Neuronal stem cell (in vitro differentiated cells): ENCODE results near the gene LTBP2.

ENCODE experiments used
- DNase-seq: peaks from one replicate; pipeline ENCODE4 v3.0.0-alpha.2; 2013; ENCODE audit warnings: low spot score
- H2AFZ ChIP-seq: one replicate; pipeline ENCODE4 v1.6.1; 2013; ENCODE audit warnings: mild to moderate bottlenecking, low read length, inconsistent platforms
- H2AK5ac ChIP-seq: 2 replicates; pipeline ENCODE4 v1.6.1; 2013; ENCODE audit warnings: low read depth, mild to moderate bottlenecking, inconsistent platforms, low read length, moderate library complexity, mixed read lengths
- H2BK120ac ChIP-seq: 2 replicates; pipeline ENCODE4 v1.6.1; 2013; ENCODE audit warnings: low read depth, mild to moderate bottlenecking, inconsistent platforms, low read length, moderate library complexity, mixed read lengths
- H2BK12ac ChIP-seq: one replicate; pipeline ENCODE4 v1.6.1; 2013; ENCODE audit warnings: low read length, inconsistent platforms
- H2BK15ac ChIP-seq: 2 replicates; pipeline ENCODE4 v1.6.1; 2013; ENCODE audit warnings: mild to moderate bottlenecking, low read length, inconsistent platforms, mixed read lengths
- H2BK5ac ChIP-seq: one replicate; pipeline ENCODE4 v1.6.1; 2013; ENCODE audit warnings: inconsistent platforms, mild to moderate bottlenecking, low read length, moderate library complexity
- H3K14ac ChIP-seq: one replicate; pipeline ENCODE4 v1.6.1; 2013; ENCODE audit warnings: low read length, inconsistent platforms
- H3K18ac ChIP-seq: 2 replicates; pipeline ENCODE4 v1.6.1; 2013; ENCODE audit warnings: low read length, inconsistent platforms
- H3K23ac ChIP-seq: 2 replicates; pipeline ENCODE4 v1.6.1; 2013; ENCODE audit warnings: low read depth, mild to moderate bottlenecking, mixed read lengths, low read length, inconsistent platforms; ENCODE audit not compliant: poor library complexity
- H3K27ac ChIP-seq: replicated peaks from 3 replicates; pipeline ENCODE4 v1.5.1; 2013; ENCODE audit warnings: low read length, inconsistent platforms
- H3K27me3 ChIP-seq, 3 experiments: 2 replicates each; pipeline ENCODE4 v1.6.1; 2013; ENCODE audit warnings: low read length in 3 of 3, mild to moderate bottlenecking in 2 of 3, inconsistent platforms in 1 of 3, low read depth in 1 of 3, mixed read lengths in 1 of 3, moderate library complexity in 1 of 3; ENCODE audit not compliant: control insufficient read depth in 3 of 3, insufficient read depth in 3 of 3
- H3K36me3 ChIP-seq, 2 donors: replicated peaks in 1 of 2; 2 replicates each; pipeline ENCODE4 v1.6.1; 2013; ENCODE audit warnings: low read length in 2 of 2; ENCODE audit not compliant: control insufficient read depth in 2 of 2, insufficient read depth in 2 of 2
- H3K4ac ChIP-seq: 2 replicates; pipeline ENCODE4 v1.6.1; 2013; ENCODE audit warnings: inconsistent platforms, mild to moderate bottlenecking, low read length, moderate library complexity
- H3K4me1 ChIP-seq, 2 donors: 1 replicate in 1 of 2; 2 replicates in 1 of 2; pipeline ENCODE4 v1.6.1; 2013; ENCODE audit warnings: low read length in 2 of 2, low read depth in 1 of 2; ENCODE audit not compliant: control insufficient read depth in 2 of 2, insufficient read depth in 1 of 2
- H3K4me2 ChIP-seq: one replicate; pipeline ENCODE4 v1.6.1; 2013; ENCODE audit warnings: mild to moderate bottlenecking, low read length, inconsistent platforms; ENCODE audit not compliant: insufficient read depth, poor library complexity, severe bottlenecking
- H3K4me3 ChIP-seq, 2 donors: 2 replicates each; pipeline ENCODE4 v1.5.1; 2013; ENCODE audit warnings: low read length in 2 of 2, mild to moderate bottlenecking in 2 of 2, inconsistent platforms in 1 of 2, moderate library complexity in 1 of 2
- H3K79me1 ChIP-seq: one replicate; pipeline ENCODE4 v1.6.1; 2013; ENCODE audit warnings: low read depth, mild to moderate bottlenecking, inconsistent platforms, low read length, moderate library complexity
- H3K9ac ChIP-seq: one replicate; pipeline ENCODE4 v1.6.1; 2013; ENCODE audit warnings: mild to moderate bottlenecking, low read depth, low read length, inconsistent platforms; ENCODE audit not compliant: poor library complexity
- H3K9me3 ChIP-seq, 2 donors: replicated peaks in 1 of 2; 2 replicates each; pipeline versions ENCODE3 to v1.6.1; 2013; ENCODE audit warnings: low read length in 2 of 2, mild to moderate bottlenecking in 2 of 2, inconsistent platforms in 1 of 2, low read depth in 1 of 2, mixed read lengths in 1 of 2, moderate library complexity in 1 of 2; ENCODE audit not compliant: control insufficient read depth in 2 of 2, insufficient read depth in 1 of 2
- H4K8ac ChIP-seq: one replicate; pipeline ENCODE4 v1.6.1; 2013; ENCODE audit warnings: low read depth, mild to moderate bottlenecking, inconsistent platforms, low read length, moderate library complexity
- H4K91ac ChIP-seq: one replicate; pipeline ENCODE4 v1.6.1; 2013; ENCODE audit warnings: low read length, low read depth, mild to moderate bottlenecking, inconsistent platforms; ENCODE audit not compliant: poor library complexity
- WGBS, 2 donors: extraction: QIAGEN DNeasy Blood & Tissue Kit; methylation state at CpG; one replicate each; pipeline ENCODE4 v1.1.7; 2013; ENCODE audit warnings: missing lambda C conversion rate in 2 of 2, mixed read lengths in 1 of 2; ENCODE audit not compliant: insufficient read length in 2 of 2, insufficient replicate concordance in 1 of 2; ENCODE audit errors: extremely low coverage in 2 of 2; 5-methylcytosine and 5-hydroxymethylcytosine counted together

Gene LTBP2

GRCh38 chr14:74634481-74634880 is 22.4 kb upstream of the LTBP2 start:
- Histone ChIP-seq H3K27me3 (peaks cover 0 to 26% (median 0%) of the 10 kb centered on the region in 3 experiments), H3K36me3 (no peaks in the 10 kb centered on the region), H2BK120ac (no peak overlapping the region), H3K9me3 (no peaks in the 10 kb centered on the region), H2BK12ac (no peak overlapping the region), H2AFZ (no peak overlapping the region), H3K9ac (no peak overlapping the region), H3K4me1 (peaks cover 7 to 36% of the 10 kb centered on the region in 2 donors), H3K4ac (no peak overlapping the region), H4K91ac (no peak overlapping the region), H2AK5ac (peak overlapping the region; percentile 47), H3K4me3 (no peak overlapping the region), H2BK15ac (no peak overlapping the region), H2BK5ac (no peak overlapping the region), H3K23ac (no peak overlapping the region), H3K27ac (no peak overlapping the region), H3K79me1 (no peaks in the 10 kb centered on the region), H3K14ac (no peak overlapping the region), H4K8ac (no peak overlapping the region), H3K4me2 (no peak overlapping the region), H3K18ac (peak overlapping the region; percentile 7)
- WGBS, 2 donors: no CpG with 5 or more reads among the region's 1 CpG
- no peak for DNase-seq

GRCh38 chr14:74630881-74631690 is 19.0 kb upstream of the LTBP2 start:
- Histone ChIP-seq H3K4me2 (no peak overlapping the region), H3K14ac (no peak overlapping the region), H3K27ac (no peak overlapping the region), H3K4ac (no peak overlapping the region), H2BK15ac (peak overlapping the region; percentile 20), H4K8ac (no peak overlapping the region), H4K91ac (no peak overlapping the region), H2BK5ac (peak overlapping the region; percentile 35), H2BK12ac (no peak overlapping the region), H3K4me3 (no peak overlapping the region), H3K4me1 (peaks cover 3 to 23% of the 10 kb centered on the region in 2 donors), H2AFZ (peak overlapping the region; percentile 24), H2AK5ac (peak overlapping the region; percentile 53), H3K9ac (no peak overlapping the region), H2BK120ac (peak overlapping the region; percentile 72), H3K23ac (peak overlapping the region; percentile 6), H3K9me3 (no peaks in the 10 kb centered on the region), H3K18ac (peak overlapping the region; percentile 38), H3K36me3 (no peaks in the 10 kb centered on the region), H3K27me3 (peaks cover 0 to 24% (median 0%) of the 10 kb centered on the region in 3 experiments), H3K79me1 (no peaks in the 10 kb centered on the region)
- WGBS, 2 donors: no CpG with 5 or more reads among the region's 15 CpGs
- DNase-seq: no peak

- H3K18ac ChIP-seq: no peak overlapping the region
- WGBS, 2 donors: no CpG with 5 or more reads among the region's 5 CpGs
- no peaks in the 10 kb centered on the region for H3K9me3 ChIP-seq
- no peak overlapping the region for H3K4ac ChIP-seq
- no peak overlapping the region for H3K9ac ChIP-seq
- H3K79me1 ChIP-seq: no peaks in the 10 kb centered on the region
- H2BK15ac ChIP-seq: no peak overlapping the region
- H2BK12ac ChIP-seq: no peak overlapping the region
- H2BK120ac ChIP-seq: no peak overlapping the region
- H3K36me3 ChIP-seq: no peaks in the 10 kb centered on the region
- H2AK5ac ChIP-seq: no peak overlapping the region
- no peak overlapping the region for H2AFZ ChIP-seq
- no peak overlapping the region for H2BK5ac ChIP-seq
- no peak overlapping the region for H3K27ac ChIP-seq
- peaks cover 0 to 16% of the 10 kb centered on the region in 2 donors for H3K4me1 ChIP-seq
- no peak overlapping the region for H3K23ac ChIP-seq
- H4K91ac ChIP-seq: no peak overlapping the region
- H3K14ac ChIP-seq: no peak overlapping the region
- no peak overlapping the region for H3K4me3 ChIP-seq
- H3K27me3 ChIP-seq: peaks cover 0 to 26% (median 0%) of the 10 kb centered on the region in 3 experiments
- H4K8ac ChIP-seq: no peak overlapping the region
- no peak overlapping the region for H3K4me2 ChIP-seq
- no peak for DNase-seq
Measured at GRCh38 chr14:74628418-74628817, 16.4 kb upstream of the LTBP2 start.

- Histone ChIP-seq H3K4me1 (peaks cover 0 to 12% of the 10 kb centered on the region in 2 donors), H3K18ac (no peak overlapping the region), H2BK12ac (no peak overlapping the region), H3K4ac (no peak overlapping the region), H2BK120ac (no peak overlapping the region), H3K79me1 (no peaks in the 10 kb centered on the region), H2BK5ac (no peak overlapping the region), H4K8ac (no peak overlapping the region), H3K27ac (no peak overlapping the region), H3K9me3 (no peaks in the 10 kb centered on the region), H4K91ac (no peak overlapping the region), H3K4me3 (no peak overlapping the region), H2AFZ (no peak overlapping the region), H3K4me2 (no peak overlapping the region), H2BK15ac (no peak overlapping the region), H3K36me3 (no peaks in the 10 kb centered on the region), H3K9ac (no peak overlapping the region), H3K23ac (no peak overlapping the region), H3K27me3 (peaks cover 0 to 26% (median 0%) of the 10 kb centered on the region in 3 experiments), H3K14ac (no peak overlapping the region), H2AK5ac (no peak overlapping the region)
- WGBS, 2 donors: no CpG with 5 or more reads among the region's 8 CpGs
- no peak for DNase-seq
Measured at GRCh38 chr14:74627076-74627475, 15.0 kb upstream of the LTBP2 start.
